Muscle layer of colon (tissue), 2 donors: ENCODE data around the gene ENG.

Experiments used
- H3K27ac ChIP-seq: one replicate; pipeline ENCODE4 v1.7.0; 2013; ENCODE audit warnings: low read depth, mild to moderate bottlenecking, low read length, moderate library complexity
- H3K27me3 ChIP-seq, 2 donors: one replicate each; pipeline ENCODE4 v1.7.0; 2013; ENCODE audit warnings: low read length in 2 of 2, mild to moderate bottlenecking in 2 of 2; ENCODE audit not compliant: insufficient read depth in 2 of 2, control insufficient read depth in 1 of 2
- H3K36me3 ChIP-seq: one replicate; pipeline ENCODE4 v1.7.0; 2013; ENCODE audit warnings: mild to moderate bottlenecking, low read length; ENCODE audit not compliant: insufficient read depth
- H3K4me1 ChIP-seq: one replicate; pipeline ENCODE4 v1.7.0; 2013; ENCODE audit warnings: mild to moderate bottlenecking, low read length; ENCODE audit not compliant: insufficient read depth
- H3K4me3 ChIP-seq, 2 donors: one replicate each; pipeline ENCODE4 v1.7.0; 2013; ENCODE audit warnings: low read length in 2 of 2, low read depth in 1 of 2, mild to moderate bottlenecking in 1 of 2, moderate library complexity in 1 of 2
- H3K9ac ChIP-seq: one replicate; pipeline ENCODE4 v1.7.0; 2013; ENCODE audit warnings: low read length
- H3K9me3 ChIP-seq: one replicate; pipeline ENCODE4 v1.7.0; 2013; ENCODE audit warnings: mild to moderate bottlenecking, low read length
- donor health status: abdominal sarcoma.
- donor health status: Adenocarcinoma of cecum.

Gene ENG

DNA sequence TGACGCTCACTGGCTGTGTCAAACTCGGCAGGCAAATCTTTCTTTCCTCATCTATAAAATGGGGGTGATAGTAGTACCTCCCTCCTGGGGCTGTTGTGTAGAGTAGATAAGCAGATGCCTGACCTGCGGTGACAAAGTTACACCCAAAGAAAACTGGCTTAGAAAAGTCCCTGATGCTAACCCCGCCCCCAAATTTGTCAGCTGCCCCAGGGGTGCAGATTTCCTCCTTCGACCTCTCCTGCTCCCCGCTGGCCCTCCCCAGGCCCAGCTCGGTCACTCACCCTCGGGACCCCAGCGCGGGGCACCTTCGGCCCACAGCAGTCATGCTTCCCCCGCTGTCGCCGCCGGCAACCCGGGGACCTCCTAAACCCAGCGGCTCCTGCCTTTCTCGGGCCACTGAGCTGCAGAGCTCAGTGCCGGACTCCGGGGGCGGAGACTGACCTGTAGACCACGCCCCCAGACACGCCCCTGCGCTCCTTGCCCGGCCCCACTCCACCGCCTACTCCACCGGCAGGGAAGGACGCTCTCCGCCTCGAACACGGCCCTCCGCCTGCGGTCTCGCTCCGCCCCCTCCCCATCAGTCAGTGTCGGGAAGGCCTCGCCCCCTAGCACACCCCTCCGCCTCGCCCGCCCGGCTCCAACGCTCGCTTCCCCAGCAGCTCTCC, 83.4 kb downstream of the ENG start:
- H3K9me3 ChIP-seq: no peaks in the 10 kb centered on the region
- no peak overlapping the region for H3K9ac ChIP-seq
- H3K27ac ChIP-seq: peak overlapping the region; percentile 32
- peak overlapping the region; percentile 31 to 55 for H3K4me3 ChIP-seq
- no peaks in the 10 kb centered on the region for H3K27me3 ChIP-seq
- H3K36me3 ChIP-seq: no peaks in the 10 kb centered on the region
- H3K4me1 ChIP-seq: peaks cover 9% of the 10 kb centered on the region

DNA sequence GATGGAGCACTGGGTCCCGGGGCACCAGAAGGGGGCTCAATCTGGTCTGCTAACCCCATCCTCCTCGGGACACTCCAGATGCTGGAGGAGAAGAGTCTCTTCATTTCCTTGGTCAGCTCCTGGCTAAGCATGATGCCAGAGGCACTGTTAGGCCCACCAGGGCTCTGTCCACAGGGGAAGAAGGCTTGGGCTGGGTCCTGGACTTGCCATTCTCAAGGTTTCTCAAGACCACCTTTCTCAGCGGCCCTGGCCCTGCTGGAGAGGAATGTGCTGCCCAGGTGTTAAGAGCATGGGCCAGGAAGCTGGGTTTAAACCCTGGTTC, 83.9 kb downstream of the ENG start:
- Histone ChIP-seq H3K4me1 (peaks cover 9% of the 10 kb centered on the region), H3K36me3 (no peaks in the 10 kb centered on the region), H3K9ac (no peak overlapping the region), H3K9me3 (no peaks in the 10 kb centered on the region), H3K27ac (peak overlapping the region; percentile 32), H3K4me3 (peak overlapping the region in 1 of 2 donors; percentile 55), H3K27me3 (no peaks in the 10 kb centered on the region)

DNA sequence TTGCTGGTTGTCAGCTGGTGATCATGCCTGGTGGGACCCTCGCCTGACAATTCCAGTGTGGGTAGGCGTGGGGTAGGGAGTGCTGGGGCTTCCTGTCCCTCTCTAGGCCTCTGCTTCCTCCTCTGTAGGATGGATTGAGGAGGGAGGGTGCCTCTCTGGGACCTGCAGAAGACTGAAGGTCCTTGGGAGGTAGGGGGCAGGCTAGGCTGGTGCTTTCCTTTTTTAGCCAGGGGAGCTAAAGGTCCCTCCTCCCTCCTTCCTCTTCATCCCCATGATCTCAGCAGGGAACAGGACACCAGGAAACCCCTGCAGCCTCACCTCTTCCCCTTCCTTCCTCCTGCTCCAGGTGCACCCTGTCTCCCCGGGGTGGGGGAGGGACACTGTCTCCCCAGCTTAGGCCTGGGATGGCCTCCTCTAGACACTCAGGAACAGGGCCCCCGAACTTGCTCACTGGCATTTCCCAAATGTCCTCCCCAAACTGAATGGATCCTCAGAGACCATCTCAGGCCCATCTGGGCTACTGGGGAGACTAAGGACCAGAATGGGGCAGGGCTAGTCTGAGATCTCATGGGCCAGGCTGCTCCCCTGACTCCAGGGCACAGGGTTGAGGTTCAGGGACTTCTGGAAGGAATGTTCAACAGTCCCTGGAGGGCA, 84.4 kb downstream of the ENG start:
- Histone ChIP-seq H3K36me3 (no peaks in the 10 kb centered on the region), H3K27me3 (no peaks in the 10 kb centered on the region), H3K9me3 (no peaks in the 10 kb centered on the region), H3K4me1 (peaks cover 9% of the 10 kb centered on the region), H3K9ac (no peak overlapping the region), H3K27ac (no peak overlapping the region), H3K4me3 (no peak overlapping the region)

DNA sequence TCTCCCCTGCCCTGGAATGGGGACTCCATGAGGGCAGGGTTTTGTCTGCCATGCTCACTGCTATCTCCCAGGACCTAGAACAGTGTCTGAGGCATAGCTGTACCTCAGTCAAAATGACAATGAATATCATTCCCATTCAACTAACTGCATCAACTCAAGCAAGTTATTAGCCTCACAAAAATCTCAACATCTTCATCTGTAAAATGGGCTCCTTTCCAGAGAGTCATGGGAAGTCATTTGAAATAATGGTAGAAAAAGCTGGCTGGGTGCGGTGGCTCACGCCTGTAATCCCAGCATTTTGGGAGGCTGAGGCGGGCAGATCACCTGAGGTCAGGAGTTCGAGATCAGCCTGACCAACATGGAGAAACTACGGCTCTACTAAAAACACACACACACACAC, 85.4 kb downstream of the ENG start:
- no peak overlapping the region for H3K9ac ChIP-seq
- H3K4me1 ChIP-seq: peaks cover 9% of the 10 kb centered on the region
- H3K9me3 ChIP-seq: no peaks in the 10 kb centered on the region
- no peaks in the 10 kb centered on the region for H3K36me3 ChIP-seq
- no peak overlapping the region for H3K27ac ChIP-seq
- H3K27me3 ChIP-seq: no peaks in the 10 kb centered on the region
- no peak overlapping the region for H3K4me3 ChIP-seq

DNA sequence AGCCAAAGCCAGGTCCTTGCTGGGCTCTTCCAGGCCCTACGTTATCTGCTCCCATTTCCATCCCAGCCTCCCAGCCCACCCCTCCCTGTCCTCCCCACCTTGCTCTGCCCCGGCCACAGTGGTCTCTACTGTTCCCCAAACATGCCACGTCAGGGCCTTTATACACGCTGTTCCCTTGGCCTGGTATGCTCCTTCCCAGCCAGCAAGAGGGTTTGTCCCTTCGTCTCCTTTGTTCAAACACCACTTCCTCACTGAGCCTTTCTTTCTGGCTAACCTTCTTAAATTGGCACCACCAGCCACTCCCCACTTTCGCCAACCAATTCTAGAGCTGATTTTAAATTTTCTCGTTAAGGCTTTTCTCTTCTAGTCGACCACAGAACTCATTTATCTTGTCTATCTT, 85.8 kb downstream of the ENG start:
- Histone ChIP-seq H3K27me3 (no peaks in the 10 kb centered on the region), H3K4me1 (peaks cover 9% of the 10 kb centered on the region), H3K4me3 (no peak overlapping the region), H3K9ac (no peak overlapping the region), H3K9me3 (no peaks in the 10 kb centered on the region), H3K36me3 (no peaks in the 10 kb centered on the region), H3K27ac (no peak overlapping the region)

DNA sequence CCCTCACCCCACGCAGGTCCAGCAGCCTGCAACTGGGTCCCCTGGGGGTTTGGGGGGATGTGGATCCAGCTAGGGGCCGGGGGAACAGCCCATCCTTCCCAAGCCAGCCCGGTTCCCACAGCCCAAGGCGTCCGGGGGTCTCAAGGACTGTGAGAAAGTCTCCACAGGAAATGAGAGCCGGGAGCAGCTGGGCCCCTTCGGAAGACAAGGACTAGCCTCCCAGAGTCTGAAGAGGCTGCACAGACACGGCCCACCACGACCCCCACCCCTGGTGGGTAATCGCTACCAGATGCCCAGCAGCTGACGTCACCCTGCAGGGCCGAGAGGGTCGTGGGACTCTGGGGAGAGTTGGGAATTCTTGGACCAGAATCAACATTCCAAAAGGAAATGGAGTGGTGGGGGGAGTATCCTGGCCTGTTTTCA, 86.5 kb downstream of the ENG start:
- Histone ChIP-seq H3K27me3 (no peaks in the 10 kb centered on the region), H3K27ac (no peak overlapping the region), H3K9me3 (no peaks in the 10 kb centered on the region), H3K9ac (no peak overlapping the region), H3K36me3 (no peaks in the 10 kb centered on the region), H3K4me1 (peaks cover 16% of the 10 kb centered on the region), H3K4me3 (no peak overlapping the region)

DNA sequence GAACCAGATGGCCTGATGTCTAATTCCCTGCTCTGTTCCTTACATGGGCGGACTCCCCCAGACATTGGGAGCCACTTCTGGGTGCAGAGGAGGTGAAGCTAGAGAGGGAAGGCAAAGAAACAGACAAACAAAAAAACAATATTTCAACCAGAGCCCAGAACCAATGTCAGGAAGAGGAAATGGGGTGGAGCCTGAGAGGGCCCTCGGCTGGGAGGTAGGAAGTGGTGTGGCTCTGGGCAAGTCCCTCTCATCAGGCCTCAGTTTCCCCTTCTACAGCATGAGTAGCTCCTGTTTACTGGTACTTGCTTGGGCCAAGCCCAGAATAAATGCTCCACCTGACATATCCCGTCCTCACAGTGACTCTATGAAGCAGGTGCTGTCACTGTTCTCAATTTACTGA, 87.0 kb downstream of the ENG start:
- Histone ChIP-seq H3K9me3 (no peaks in the 10 kb centered on the region), H3K36me3 (no peaks in the 10 kb centered on the region), H3K4me1 (peaks cover 19% of the 10 kb centered on the region), H3K27ac (no peak overlapping the region), H3K27me3 (peaks cover 0 to 5% of the 10 kb centered on the region in 2 donors), H3K4me3 (no peak overlapping the region), H3K9ac (no peak overlapping the region)

DNA sequence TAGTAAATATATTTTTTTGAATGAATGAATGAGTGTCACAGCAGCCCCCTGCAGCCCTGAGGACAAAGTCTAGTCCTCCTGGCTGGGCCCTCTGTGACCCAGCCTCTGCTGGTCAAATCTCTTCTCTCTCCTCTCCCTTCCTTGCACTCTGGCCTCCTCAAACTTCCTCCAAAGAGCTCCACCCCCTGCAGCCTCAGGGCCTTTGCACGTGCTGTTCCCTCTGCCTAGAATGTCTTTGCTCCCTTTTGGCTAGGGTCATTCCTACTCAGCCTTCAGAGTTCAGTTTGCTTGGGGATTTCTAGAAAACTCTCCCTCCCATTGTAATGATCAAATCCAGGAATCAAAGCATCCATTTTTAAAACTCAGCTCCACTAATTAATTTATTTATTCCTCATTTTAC, 89.0 kb downstream of the ENG start:
- Histone ChIP-seq H3K4me1 (peaks cover 12% of the 10 kb centered on the region), H3K4me3 (no peak overlapping the region), H3K27me3 (peaks cover 0 to 9% of the 10 kb centered on the region in 2 donors), H3K9ac (no peak overlapping the region), H3K27ac (no peak overlapping the region), H3K9me3 (no peaks in the 10 kb centered on the region), H3K36me3 (no peaks in the 10 kb centered on the region)
